IPS-NIHi7 (cell line): ENCODE data around the gene THOC6.
A peak's percentile ranks its signal among the peaks of the same experiment; 100 is the strongest.

Source experiments
- DNase-seq: peaks from one replicate; pipeline ENCODE4 v3.0.0; 2012; ENCODE audit warnings: mixed read lengths; ENCODE audit errors: extremely low spot score

THOC6 gene

GRCh38 chr16:2991566-2992261 is 32.1 kb upstream of the THOC6 start:
- DNase-seq = no peak

- DNase-seq = no peak
These were observed 31.3 kb upstream of the THOC6 start for GRCh38 chr16:2992383-2993081.

- DNase-seq = no peak
These were observed 27.5 kb upstream of the THOC6 start for GRCh38 chr16:2996298-2996697.

GRCh38 chr16:2999929-3000328 is 23.9 kb upstream of the THOC6 start:
- DNase-seq = no peak

GRCh38 chr16:3000540-3000939 is 23.3 kb upstream of the THOC6 start:
- no peak for DNase-seq

GRCh38 chr16:3001316-3001715 is 22.5 kb upstream of the THOC6 start:
- DNase-seq = no peak

- DNase-seq = peak; percentile 98
These were observed 20.1 kb upstream of the THOC6 start for GRCh38 chr16:3003582-3004270.

- DNase-seq = no peak
These were observed 19.5 kb upstream of the THOC6 start for GRCh38 chr16:3004319-3004718.

- DNase-seq = no peak
These were observed 19.0 kb upstream of the THOC6 start for GRCh38 chr16:3004781-3005284.

GRCh38 chr16:3007059-3007956 is 16.5 kb upstream of the THOC6 start:
- DNase-seq = peak; percentile 25

- DNase-seq = peak; percentile 75
These were observed 15.7 kb upstream of the THOC6 start for GRCh38 chr16:3007957-3008689.

GRCh38 chr16:3008690-3009037 is 15.2 kb upstream of the THOC6 start:
- no peak for DNase-seq

- DNase-seq = peak; percentile 71
These were observed 14.1 kb upstream of the THOC6 start for GRCh38 chr16:3009568-3010390.

GRCh38 chr16:3010510-3010909 is 13.3 kb upstream of the THOC6 start:
- DNase-seq = no peak

GRCh38 chr16:3012246-3012645 is 11.6 kb upstream of the THOC6 start:
- DNase-seq = no peak

- DNase-seq = no peak
These were observed 10.9 kb upstream of the THOC6 start, which contains the start of gene CLDN9 for GRCh38 chr16:3012828-3013420. CLDN9 (plus strand) TSS chr16:3012923; CDS start chr16:3013363, 440 bp downstream.

- no peak for DNase-seq
These were observed 10.3 kb upstream of the THOC6 start for GRCh38 chr16:3013491-3013951.

GRCh38 chr16:3013998-3014690 is 9.7 kb upstream of the THOC6 start:
- no peak for DNase-seq

- DNase-seq = no peak
These were observed 8.9 kb upstream of the THOC6 start for GRCh38 chr16:3014971-3015370.
